OCI-LY3 (cell line): Measurements from ENCODE around the gene PPP2R2C.

ENCODE experiments used
- EZH2phosphoT487 ChIP-seq: fragments of 200-600 bp; shearing (Covaris generic); IDR thresholded peaks from 2 replicates; pipeline ENCODE4 v1.6.1; 2018; ENCODE audit warnings: antibody characterized with exemption, mixed run types, low read depth
- TF ChIP-seq, protein P1 (sequence below): fragments of 200-600, 300-600 bp; sonication (generic); IDR thresholded peaks from 2 replicates; pipeline ENCODE4 v1.5.1; 2014; ENCODE audit warnings: antibody characterized with exemption, low read length, low read depth

GRCh38 chr4:6458528-6458927 lies 13.9 kb downstream of the PPP2R2C start:
- TF ChIP-seq, protein P1, sequence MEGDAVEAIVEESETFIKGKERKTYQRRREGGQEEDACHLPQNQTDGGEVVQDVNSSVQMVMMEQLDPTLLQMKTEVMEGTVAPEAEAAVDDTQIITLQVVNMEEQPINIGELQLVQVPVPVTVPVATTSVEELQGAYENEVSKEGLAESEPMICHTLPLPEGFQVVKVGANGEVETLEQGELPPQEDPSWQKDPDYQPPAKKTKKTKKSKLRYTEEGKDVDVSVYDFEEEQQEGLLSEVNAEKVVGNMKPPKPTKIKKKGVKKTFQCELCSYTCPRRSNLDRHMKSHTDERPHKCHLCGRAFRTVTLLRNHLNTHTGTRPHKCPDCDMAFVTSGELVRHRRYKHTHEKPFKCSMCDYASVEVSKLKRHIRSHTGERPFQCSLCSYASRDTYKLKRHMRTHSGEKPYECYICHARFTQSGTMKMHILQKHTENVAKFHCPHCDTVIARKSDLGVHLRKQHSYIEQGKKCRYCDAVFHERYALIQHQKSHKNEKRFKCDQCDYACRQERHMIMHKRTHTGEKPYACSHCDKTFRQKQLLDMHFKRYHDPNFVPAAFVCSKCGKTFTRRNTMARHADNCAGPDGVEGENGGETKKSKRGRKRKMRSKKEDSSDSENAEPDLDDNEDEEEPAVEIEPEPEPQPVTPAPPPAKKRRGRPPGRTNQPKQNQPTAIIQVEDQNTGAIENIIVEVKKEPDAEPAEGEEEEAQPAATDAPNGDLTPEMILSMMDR: no peak
- TF ChIP-seq EZH2phosphoT487: no peak
